Uterus (tissue), 4 donors: ENCODE measurements around the gene NMNAT1. TPM values are rescaled to one million over a fixed set of nuclear protein-coding genes. Genes with fewer than 3 reads are reported as not detected.

Experiments used
- DNase-seq, 2 donors: peaks; one replicate each; pipeline ENCODE4 v3.0.0-alpha.2; 2019 to 2020
- H3K27ac ChIP-seq, 2 donors: fragments of 200-600 bp; sonication (generic); 1 replicate in 1 of 2; 2 replicates in 1 of 2; pipeline ENCODE4 v1.5.1; 2016 to 2018
- H3K27me3 ChIP-seq, 2 donors: fragments of 200-600 bp; sonication (generic); one replicate each; pipeline ENCODE4 v1.5.1; 2018 to 2019; ENCODE audit warnings: control low read depth in 1 of 2
- H3K36me3 ChIP-seq, 2 donors: fragments of 200-600 bp; sonication (generic); one replicate each; pipeline ENCODE4 v1.5.1; 2019; ENCODE audit warnings: control low read depth in 1 of 2
- H3K4me1 ChIP-seq, 2 donors: fragments of 200-600 bp; sonication (generic); one replicate each; pipeline ENCODE4 v1.5.1; 2018 to 2019; ENCODE audit warnings: control low read depth in 1 of 2
- H3K4me3 ChIP-seq, 2 donors: fragments of 200-600 bp; sonication (generic); 1 replicate in 1 of 2; 2 replicates in 1 of 2; pipeline ENCODE4 v1.5.1; 2018 to 2019; ENCODE audit warnings: mild to moderate bottlenecking in 1 of 2
- H3K9me3 ChIP-seq, 2 donors: fragments of 200-600 bp; sonication (generic); one replicate each; pipeline ENCODE4 v1.5.1; 2019; ENCODE audit warnings: control low read depth in 1 of 2
- CTCF ChIP-seq, 4 experiments: fragments of 200-600 bp in 2 of 4; fragments of 450-650 bp in 2 of 4; sonication (generic) in 2 of 4; IDR thresholded peaks; one replicate each; pipeline ENCODE4 v1.5.1; 2016 to 2019; ENCODE audit warnings: antibody characterized with exemption in 4 of 4, mild to moderate bottlenecking in 2 of 4, moderate library complexity in 1 of 4
- POLR2A ChIP-seq, 2 donors: fragments of 450-650 bp; IDR thresholded peaks; one replicate each; pipeline ENCODE4 v1.6.1; 2016; ENCODE audit warnings: antibody characterized with exemption in 2 of 2, mild to moderate bottlenecking in 1 of 2, moderate library complexity in 1 of 2
- intact Hi-C: fragments of 100-400 bp; cut with DNase I; formaldehyde crosslinking; loops from one replicate; pipeline ENCODE4 v1.15.1; 2023; ENCODE audit warnings: low total_unique reads
- total RNA-seq, 4 donors: library from RNA; depleted of rRNA in 3 of 4; stranded (reverse); fragments of >200 nt in 3 of 4; gene quantifications; one replicate each; pipeline versions ENCODE4 v1.1.0 to v1.2.4, GENCODE V29; 2014 to 2023
- donor health status: DM: yes; HTN: yes; CAD: no.

Gene NMNAT1
- total RNA-seq, result 10 to 100 TPM in 2 of 4 donors, 1 to 10 TPM in 2; 1.8 to 41.5 (median 12.7) TPM

- peak; percentile 64 to 74 for TF ChIP-seq POLR2A (IDR thresholded peaks at IDR 0.05)
- peak in 2 of 4 experiments; percentile 33 to 50 for TF ChIP-seq CTCF (IDR thresholded peaks at IDR 0.05)
- peak within 1 kb of the TSS; percentile 84 to 85 for H3K27ac ChIP-seq
- no peaks in the 10 kb centered on the region for H3K36me3 ChIP-seq
- peak within 1 kb of the TSS; percentile 84 to 87 for H3K4me3 ChIP-seq
- H3K9me3 ChIP-seq, result no peaks in the 10 kb centered on the region
- H3K4me1 ChIP-seq, result no peaks in the 10 kb centered on the region
- H3K27me3 ChIP-seq, result no peaks in the 10 kb centered on the region
- peak; percentile 88 to 90 for DNase-seq
- intact Hi-C loops, result no loop called here
These were observed at the start of gene NMNAT1, which contains the start of gene LZIC for GRCh38 chr1:9942939-9943788. Gene NMNAT1, plus strand, starts transcription at chr1:9943475. Its CDS starts 28,599 bp downstream, at chr1:9972074. Gene LZIC, minus strand, starts transcription at chr1:9943391. Its CDS starts 6,772 bp downstream, at chr1:9936619.

GRCh38 chr1:9894115-9894514 is 49.2 kb upstream of the NMNAT1 start:
- Histone ChIP-seq H3K4me3 (no peak overlapping the region), H3K9me3 (no peaks in the 10 kb centered on the region), H3K36me3 (no peaks in the 10 kb centered on the region), H3K4me1 (peaks cover 0 to 5% of the 10 kb centered on the region in 2 donors), H3K27ac (peak overlapping the region in 1 of 2 donors; percentile 74), H3K27me3 (no peaks in the 10 kb centered on the region)
- TF ChIP-seq POLR2A (IDR thresholded peaks at IDR 0.05), result no peak
- no peak for TF ChIP-seq CTCF (IDR thresholded peaks at IDR 0.05)
- intact Hi-C loops, result no loop called here
- no peak for DNase-seq

DNA sequence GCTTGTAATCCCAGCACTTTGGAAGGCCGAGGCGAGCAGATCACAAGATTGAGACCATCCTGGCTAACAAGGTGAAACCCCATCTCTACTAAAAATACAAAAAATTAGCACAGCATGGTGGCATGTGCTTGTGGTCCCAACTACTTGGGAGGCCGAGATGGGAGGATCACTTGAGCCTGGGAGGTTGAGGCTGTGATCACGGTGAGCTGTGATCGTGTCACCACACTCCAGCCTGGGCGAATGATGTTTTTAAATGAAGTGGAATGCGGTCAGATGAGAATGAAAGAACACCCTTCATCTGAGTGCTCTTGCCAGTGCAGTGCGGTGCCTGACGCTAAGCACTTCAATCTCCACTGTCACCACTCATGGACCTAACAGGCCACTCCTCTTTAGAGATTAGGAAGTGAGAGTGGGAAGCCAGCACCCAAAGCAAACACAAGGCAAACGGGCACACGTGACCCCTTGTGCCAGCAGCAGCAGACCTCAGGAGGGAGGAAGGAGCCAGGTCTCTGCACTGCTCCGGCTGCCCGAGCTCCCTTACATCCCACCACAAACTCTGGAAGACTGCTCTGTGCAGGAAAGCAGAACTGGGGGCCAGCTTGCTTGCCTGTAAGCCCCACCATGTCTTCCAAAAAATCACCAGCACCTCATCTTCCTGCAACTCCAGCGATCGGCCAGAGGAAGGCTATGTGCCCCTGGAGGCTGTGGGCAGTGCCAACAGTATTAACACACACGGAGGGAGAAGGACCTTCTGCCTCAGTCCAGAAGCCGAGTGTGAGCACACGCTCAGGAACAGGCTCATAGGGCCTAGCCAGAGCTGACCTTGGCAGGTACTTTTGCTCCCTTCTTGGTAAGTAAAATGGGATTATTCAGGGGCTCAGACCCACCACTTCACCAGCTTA is 42.9 kb upstream of the NMNAT1 start:
- Histone ChIP-seq H3K36me3 (no peaks in the 10 kb centered on the region), H3K9me3 (no peaks in the 10 kb centered on the region), H3K27ac (peak overlapping the region in 1 of 2 donors; percentile 20), H3K4me3 (no peak overlapping the region), H3K4me1 (peaks cover 0 to 3% of the 10 kb centered on the region in 2 donors), H3K27me3 (no peaks in the 10 kb centered on the region)
- DNase-seq, result no peak
- TF ChIP-seq POLR2A (IDR thresholded peaks at IDR 0.05) (no peak), CTCF (IDR thresholded peaks at IDR 0.05) (no peak)
- intact Hi-C loops, result no loop called here

DNA sequence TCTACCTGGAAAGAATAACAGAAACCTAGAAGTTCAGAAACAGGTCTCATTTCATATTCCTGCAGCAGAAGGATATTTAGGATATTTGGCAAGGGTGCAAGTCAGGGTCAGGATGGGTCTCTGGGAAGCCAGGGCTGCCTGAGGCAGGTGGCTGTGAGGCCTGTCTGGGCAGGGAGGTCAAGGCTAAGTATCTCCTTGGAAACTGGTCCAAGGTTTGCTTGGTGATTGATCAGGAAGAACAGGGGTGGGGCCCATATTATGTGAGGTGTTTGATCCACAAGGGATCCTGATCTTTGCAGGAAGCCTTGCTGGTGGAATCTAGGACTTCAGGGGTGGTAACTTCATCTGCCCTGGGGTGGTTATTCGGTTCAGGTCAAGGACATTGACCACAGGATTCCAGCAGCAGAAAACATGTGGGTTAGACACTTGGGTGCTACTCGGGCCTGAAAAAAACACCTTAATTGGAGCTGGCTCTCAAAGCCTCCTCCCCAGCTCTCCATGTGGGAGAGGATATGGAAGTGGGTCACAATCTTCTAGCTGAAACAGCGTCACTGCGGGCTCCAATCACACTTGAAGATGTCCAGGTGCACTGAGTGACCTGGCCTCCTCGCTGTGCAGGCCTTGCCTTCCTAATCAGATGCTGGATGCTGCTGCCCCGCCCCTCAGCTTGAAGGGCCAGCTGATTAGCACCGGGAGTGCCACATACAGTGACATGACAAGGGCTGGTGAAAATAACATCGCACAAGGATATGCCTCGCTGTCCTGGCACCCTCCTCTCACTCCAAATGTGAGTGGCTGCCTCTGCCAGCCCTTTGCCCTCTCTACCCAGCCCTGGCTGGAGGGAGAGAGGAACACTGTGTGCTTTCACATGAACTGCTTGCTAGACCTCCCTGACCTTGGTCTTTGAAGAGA is 41.9 kb upstream of the NMNAT1 start:
- peak overlapping the region in 1 of 2 donors; percentile 20 for H3K27ac ChIP-seq
- H3K27me3 ChIP-seq, result no peaks in the 10 kb centered on the region
- H3K36me3 ChIP-seq, result no peaks in the 10 kb centered on the region
- H3K9me3 ChIP-seq, result no peaks in the 10 kb centered on the region
- TF ChIP-seq POLR2A (IDR thresholded peaks at IDR 0.05), result no peak
- no peak for TF ChIP-seq CTCF (IDR thresholded peaks at IDR 0.05)
- DNase-seq, result no peak
- no peak overlapping the region for H3K4me3 ChIP-seq
- H3K4me1 ChIP-seq, result peaks cover 0 to 3% of the 10 kb centered on the region in 2 donors
- intact Hi-C loops, result no loop called here
